ENCODE measurements around the gene OR2AJ1.

Gene OR2AJ1

DNA sequence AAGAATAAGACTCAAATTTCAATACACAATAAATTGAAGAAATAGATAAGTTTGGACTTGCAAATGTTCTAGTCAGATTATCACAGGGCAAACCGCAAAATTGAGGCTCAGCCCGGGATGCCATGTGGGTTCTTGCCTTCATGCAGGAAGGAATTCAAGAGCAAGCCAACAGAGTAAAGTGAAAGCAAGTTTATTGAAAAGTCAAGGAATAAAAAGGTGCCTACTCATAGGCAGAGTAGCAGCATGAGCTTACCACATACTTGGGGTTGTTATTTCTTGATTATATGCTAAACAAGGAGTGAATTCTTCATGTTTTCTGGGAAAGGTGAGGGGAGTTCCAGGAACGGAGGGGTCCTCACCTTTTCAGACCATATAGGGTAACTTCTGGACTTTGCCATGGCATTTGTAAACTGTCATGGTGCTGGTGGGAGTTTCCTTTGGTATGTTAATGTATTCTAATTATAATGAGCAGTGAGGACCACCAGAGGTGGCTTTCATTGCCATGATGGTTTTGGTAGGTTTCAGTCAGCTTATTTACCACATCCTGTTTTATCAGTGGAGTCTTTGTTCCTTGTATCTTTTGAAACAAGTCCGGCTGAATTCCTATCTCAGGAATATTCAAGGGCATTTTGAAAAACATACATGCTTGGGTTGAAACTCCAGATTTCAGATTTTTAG, 38.4 kb downstream of the OR2AJ1 start:
- DNase-seq = no peak

- no peak for DNase-seq
Observed at GRCh38 chr1:247964933-247965332, 40.2 kb downstream of the OR2AJ1 start, which contains the start of gene OR2AK2. TSS of gene OR2AK2 (plus strand) at chr1:247965233. CDS start at chr1:247965377, 144 bp downstream.

- no peak for DNase-seq
Observed at GRCh38 chr1:247966532-247967204, 42.0 kb downstream of the OR2AJ1 start.

Data from NCI-H524 (cell line).